ENCODE results near the gene CES5A.
"Not testable (repeated sequence)": the region's sequence is repeated elsewhere in the genome, so short reads cannot be mapped to it uniquely, and the experiment has no call there.

CES5A gene

GRCh38 chr16:55825115-55825728 lies 50.0 kb downstream of the CES5A start:
- no peak for DNase-seq

GRCh38 chr16:55824473-55825000 lies 50.6 kb downstream of the CES5A start:
- no peak for DNase-seq

- no peak for DNase-seq
Observed at GRCh38 chr16:55822280-55822810, 52.8 kb downstream of the CES5A start.

- no peak for DNase-seq
Observed at GRCh38 chr16:55821210-55821609, 54.0 kb downstream of the CES5A start.

- DNase-seq, result no peak
Observed at GRCh38 chr16:55820615-55821014, 54.6 kb downstream of the CES5A start.

- DNase-seq, result no peak
Observed at GRCh38 chr16:55817236-55817912, 57.8 kb downstream of the CES5A start.

- DNase-seq, result not testable (repeated sequence)
Observed at GRCh38 chr16:55816222-55816621, 59.0 kb downstream of the CES5A start.

GRCh38 chr16:55815320-55815719 lies 59.9 kb downstream of the CES5A start:
- DNase-seq, result no peak

GRCh38 chr16:55814174-55814573 lies 61.0 kb downstream of the CES5A start:
- not testable (repeated sequence) for DNase-seq

GRCh38 chr16:55813730-55814129 lies 61.4 kb downstream of the CES5A start:
- not testable (repeated sequence) for DNase-seq

GRCh38 chr16:55812951-55813350 lies 62.2 kb downstream of the CES5A start:
- DNase-seq, result no peak

GRCh38 chr16:55811811-55812210 lies 63.4 kb downstream of the CES5A start:
- no peak for DNase-seq

- no peak for DNase-seq
Observed at GRCh38 chr16:55810451-55810961, 64.7 kb downstream of the CES5A start.

GRCh38 chr16:55809851-55810250 lies 65.3 kb downstream of the CES5A start:
- DNase-seq, result no peak

- no peak for DNase-seq
Observed at GRCh38 chr16:55809386-55809785, 65.8 kb downstream of the CES5A start.

- not testable (repeated sequence) for DNase-seq
Observed at GRCh38 chr16:55808286-55808685, 66.9 kb downstream of the CES5A start.

- DNase-seq, result not testable (repeated sequence)
Observed at GRCh38 chr16:55805104-55805503, 70.1 kb downstream of the CES5A start.

GRCh38 chr16:55803681-55804080 lies 71.5 kb downstream of the CES5A start:
- DNase-seq, result not testable (repeated sequence)
